ENCODE results near the gene ATP5PB.

GRCh38 chr1:111452581-111452980 lies 3.3 kb downstream of the ATP5PB start:
- no peak for TF ChIP-seq CTCF (conservative IDR thresholded peaks at IDR 0.05; ENCODE audit: low read length)
- no peak for TF ChIP-seq EZH2phosphoT487 (IDR thresholded peaks at IDR 0.05; ENCODE audit: borderline replicate concordance, low read depth, low read length)
